ENCODE data around the gene ZFYVE28. TPM values are rescaled to one million over a fixed set of nuclear protein-coding genes. Genes with fewer than 3 reads are reported as not detected.

ZFYVE28 gene
- total RNA-seq, 5 donors from 2014 or later (not counting 1 experiment from before 2014, with no cell fraction given): 33.4 to 56.2 (median 45.4) TPM

DNA sequence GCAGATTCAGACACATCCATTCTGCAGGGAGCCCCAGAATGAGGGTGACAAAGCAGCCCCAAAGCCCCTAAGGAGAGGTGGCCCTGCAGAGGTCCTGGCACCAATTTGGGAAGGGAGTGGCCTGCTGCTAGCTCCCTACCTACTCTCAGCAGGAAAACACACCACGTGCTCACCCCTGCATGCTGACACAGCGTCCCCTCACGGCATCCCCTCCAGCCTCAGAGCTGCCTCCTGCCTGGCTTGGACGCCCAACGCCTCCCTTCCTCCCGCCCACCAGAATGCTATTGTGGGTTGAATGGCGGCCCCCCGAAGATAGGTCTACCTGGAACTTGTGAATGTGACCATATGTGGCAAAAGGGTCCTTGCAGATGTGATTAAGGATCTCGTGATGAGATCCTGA lies 28.8 kb downstream of the ZFYVE28 start:
- H3K27ac ChIP-seq (ENCODE audit: low read length): no peak overlapping the region
- H3K27me3 Mint-ChIP-seq: peaks cover 0 to 3% of the 10 kb centered on the region in 2 donors
- H3K27ac Mint-ChIP-seq: no peak overlapping the region
- no peak overlapping the region for H3K4me3 Mint-ChIP-seq
- no peaks in the 10 kb centered on the region for H3K36me3 ChIP-seq (ENCODE audit: control insufficient read depth in 2 of 2, extremely low read depth in 1 of 2, insufficient read depth in 1 of 2, low read length in 1 of 2)
- H3K27me3 ChIP-seq (replicated peaks in 1 of 2; ENCODE audit: control insufficient read depth in 2 of 2, extremely low read depth in 1 of 2, insufficient read depth in 2 of 2, low read length in 1 of 2): peaks cover 5 to 14% of the 10 kb centered on the region in 2 experiments
- 83% methylated on average over 8 of the region's 9 CpGs for WGBS (ENCODE audit: insufficient coverage)
- H3K4me3 ChIP-seq (ENCODE audit: control insufficient read depth in 1 of 2, extremely low read depth in 1 of 2, low read length in 1 of 2): no peak overlapping the region
- CTCF ChIA-PET: no interaction called here
- H3K9me3 ChIP-seq: no peaks in the 10 kb centered on the region
- peaks cover 36 to 46% (median 39%) of the 10 kb centered on the region in 3 donors for H3K4me1 Mint-ChIP-seq
- H3K9me3 Mint-ChIP-seq: no peaks in the 10 kb centered on the region
- POLR2A ChIA-PET: interaction anchor here in 1 of 2 donors (0.6 kb wide), 1 partner anchor 391 kb away, joined by 6 read pairs; no protein-coding TSS in a partner anchor
- peaks cover 0 to 36% of the 10 kb centered on the region in 2 experiments for H3K4me1 ChIP-seq (ENCODE audit: control insufficient read depth in 1 of 2, extremely low read depth in 1 of 2, insufficient read depth in 2 of 2, low read length in 2 of 2)
- H3K36me3 Mint-ChIP-seq: no peaks in the 10 kb centered on the region
- ATAC-seq (replicated peaks in 1 of 4) (no peak), DNase-seq (no peak)

DNA sequence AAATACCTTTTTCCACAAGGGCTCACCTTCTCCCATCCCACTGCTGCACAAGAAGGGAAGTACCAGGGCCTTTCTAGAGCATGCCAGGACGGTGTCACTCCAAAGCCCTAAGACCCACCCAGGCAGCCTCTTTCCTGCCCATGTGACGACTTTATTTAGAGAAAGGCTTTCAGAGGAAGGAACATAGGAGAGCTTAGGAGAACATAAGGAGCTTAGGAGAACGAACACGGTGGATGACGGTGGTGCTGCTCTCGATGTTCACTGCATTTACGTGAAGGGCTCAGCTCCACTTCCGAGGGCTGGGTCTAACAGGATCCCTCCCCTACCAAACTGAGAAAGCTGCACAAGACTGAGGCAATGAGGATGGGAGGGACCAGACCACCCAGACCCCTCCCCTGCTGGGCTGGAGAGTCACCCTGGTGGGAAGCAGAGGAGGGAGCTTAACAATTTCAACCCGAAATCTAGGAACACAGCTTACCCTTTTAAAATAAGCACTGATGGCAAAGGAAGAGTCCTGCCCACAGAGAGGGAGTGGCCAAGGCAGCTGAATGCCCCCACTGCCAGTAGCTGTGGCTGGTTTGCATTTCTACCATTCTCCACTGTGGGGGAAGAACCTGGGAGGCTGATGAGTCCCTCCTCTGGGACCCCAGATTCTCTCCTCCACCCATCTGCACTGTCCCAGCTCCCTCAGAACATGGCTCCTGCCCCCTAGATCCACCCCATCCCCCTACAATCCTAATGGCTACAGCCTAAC lies 29.8 kb downstream of the ZFYVE28 start:
- no peak for DNase-seq
- Histone ChIP-seq H3K4me1 (ENCODE audit: control insufficient read depth in 1 of 2, extremely low read depth in 1 of 2, insufficient read depth in 2 of 2, low read length in 2 of 2) (peaks cover 0 to 25% of the 10 kb centered on the region in 2 experiments), H3K9me3 (no peaks in the 10 kb centered on the region), H3K27ac (ENCODE audit: low read length) (no peak overlapping the region), H3K27me3 (replicated peaks in 1 of 2; ENCODE audit: control insufficient read depth in 2 of 2, extremely low read depth in 1 of 2, insufficient read depth in 2 of 2, low read length in 1 of 2) (peaks cover 5 to 14% of the 10 kb centered on the region in 2 experiments), H3K36me3 (ENCODE audit: control insufficient read depth in 2 of 2, extremely low read depth in 1 of 2, insufficient read depth in 1 of 2, low read length in 1 of 2) (no peaks in the 10 kb centered on the region), H3K4me3 (ENCODE audit: control insufficient read depth in 1 of 2, extremely low read depth in 1 of 2, low read length in 1 of 2) (no peak overlapping the region)
- POLR2A ChIA-PET: no interaction called here
- WGBS (ENCODE audit: insufficient coverage): 50% methylated on average over 1 of the region's 9 CpGs
- Mint-ChIP-seq H3K9me3 (no peaks in the 10 kb centered on the region), H3K36me3 (no peaks in the 10 kb centered on the region), H3K4me1 (peaks cover 25 to 36% (median 28%) of the 10 kb centered on the region in 3 donors), H3K27me3 (peaks cover 0 to 3% of the 10 kb centered on the region in 2 donors), H3K4me3 (no peak overlapping the region), H3K27ac (no peak overlapping the region)
- CTCF ChIA-PET: no interaction called here
- no peak for ATAC-seq (replicated peaks in 1 of 4)

GRCh38 chr4:2387829-2388228 lies 30.6 kb downstream of the ZFYVE28 start:
- ChIA-PET CTCF (no interaction called here), POLR2A (no interaction called here)
- peaks cover 17 to 34% (median 21%) of the 10 kb centered on the region in 3 donors for H3K4me1 Mint-ChIP-seq
- no peak overlapping the region for H3K27ac ChIP-seq (ENCODE audit: low read length)
- no peaks in the 10 kb centered on the region for H3K9me3 ChIP-seq
- DNase-seq (no peak), ATAC-seq (replicated peaks in 1 of 4) (no peak)
- peaks cover 0 to 3% of the 10 kb centered on the region in 2 donors for H3K27me3 Mint-ChIP-seq
- no peaks in the 10 kb centered on the region for H3K9me3 Mint-ChIP-seq
- no peaks in the 10 kb centered on the region for H3K36me3 Mint-ChIP-seq
- 96% methylated on average over 12 of the region's 12 CpGs for WGBS (ENCODE audit: insufficient coverage)
- H3K36me3 ChIP-seq (ENCODE audit: control insufficient read depth in 2 of 2, extremely low read depth in 1 of 2, insufficient read depth in 1 of 2, low read length in 1 of 2): no peaks in the 10 kb centered on the region
- peaks cover 0 to 21% of the 10 kb centered on the region in 2 experiments for H3K4me1 ChIP-seq (ENCODE audit: control insufficient read depth in 1 of 2, extremely low read depth in 1 of 2, insufficient read depth in 2 of 2, low read length in 2 of 2)
- H3K27me3 ChIP-seq (replicated peaks in 1 of 2; ENCODE audit: control insufficient read depth in 2 of 2, extremely low read depth in 1 of 2, insufficient read depth in 2 of 2, low read length in 1 of 2): peaks cover 5 to 14% of the 10 kb centered on the region in 2 experiments
- no peak overlapping the region for H3K27ac Mint-ChIP-seq
- H3K4me3 ChIP-seq (ENCODE audit: control insufficient read depth in 1 of 2, extremely low read depth in 1 of 2, low read length in 1 of 2): no peak overlapping the region
- no peak overlapping the region for H3K4me3 Mint-ChIP-seq

DNA sequence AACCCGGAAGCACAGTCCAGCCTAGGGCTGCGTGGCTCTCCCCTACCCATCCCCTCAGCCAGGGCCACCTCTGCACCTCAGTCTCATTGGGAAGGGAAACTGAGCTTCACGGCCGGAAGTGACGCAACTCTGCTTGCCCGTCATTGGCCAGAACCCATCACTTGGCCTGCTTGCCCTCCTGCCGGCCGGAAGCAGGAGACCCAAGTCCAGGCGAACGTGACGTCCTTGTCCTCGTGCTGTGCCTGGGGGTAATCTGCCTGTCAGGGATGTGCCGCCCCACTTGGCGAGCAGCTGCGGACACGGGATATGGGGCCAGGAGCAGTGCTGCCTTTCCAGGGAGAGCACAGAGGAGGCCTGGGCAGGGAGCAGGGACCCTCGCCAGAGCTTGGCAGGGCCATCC lies 31.2 kb downstream of the ZFYVE28 start:
- H3K27me3 ChIP-seq (replicated peaks in 1 of 2; ENCODE audit: control insufficient read depth in 2 of 2, extremely low read depth in 1 of 2, insufficient read depth in 2 of 2, low read length in 1 of 2): peaks cover 3 to 14% of the 10 kb centered on the region in 2 experiments
- no peak overlapping the region for H3K27ac Mint-ChIP-seq
- CTCF ChIA-PET: no interaction called here
- POLR2A ChIA-PET: no interaction called here
- WGBS (ENCODE audit: insufficient coverage): 91% methylated on average over 17 of the region's 17 CpGs
- no peak for ATAC-seq (replicated peaks in 1 of 4)
- H3K4me3 ChIP-seq (ENCODE audit: control insufficient read depth in 1 of 2, extremely low read depth in 1 of 2, low read length in 1 of 2): no peak overlapping the region
- peaks cover 15 to 29% (median 15%) of the 10 kb centered on the region in 3 donors for H3K4me1 Mint-ChIP-seq
- no peak overlapping the region for H3K27ac ChIP-seq (ENCODE audit: low read length)
- peaks cover 4% of the 10 kb centered on the region for H3K36me3 Mint-ChIP-seq
- DNase-seq: no peak
- peaks cover 0 to 21% of the 10 kb centered on the region in 2 experiments for H3K4me1 ChIP-seq (ENCODE audit: control insufficient read depth in 1 of 2, extremely low read depth in 1 of 2, insufficient read depth in 2 of 2, low read length in 2 of 2)
- H3K9me3 ChIP-seq: no peaks in the 10 kb centered on the region
- no peaks in the 10 kb centered on the region for H3K36me3 ChIP-seq (ENCODE audit: control insufficient read depth in 2 of 2, extremely low read depth in 1 of 2, insufficient read depth in 1 of 2, low read length in 1 of 2)
- H3K9me3 Mint-ChIP-seq: no peaks in the 10 kb centered on the region
- H3K4me3 Mint-ChIP-seq: no peak overlapping the region
- H3K27me3 Mint-ChIP-seq: peaks cover 0 to 2% of the 10 kb centered on the region in 2 donors

DNA sequence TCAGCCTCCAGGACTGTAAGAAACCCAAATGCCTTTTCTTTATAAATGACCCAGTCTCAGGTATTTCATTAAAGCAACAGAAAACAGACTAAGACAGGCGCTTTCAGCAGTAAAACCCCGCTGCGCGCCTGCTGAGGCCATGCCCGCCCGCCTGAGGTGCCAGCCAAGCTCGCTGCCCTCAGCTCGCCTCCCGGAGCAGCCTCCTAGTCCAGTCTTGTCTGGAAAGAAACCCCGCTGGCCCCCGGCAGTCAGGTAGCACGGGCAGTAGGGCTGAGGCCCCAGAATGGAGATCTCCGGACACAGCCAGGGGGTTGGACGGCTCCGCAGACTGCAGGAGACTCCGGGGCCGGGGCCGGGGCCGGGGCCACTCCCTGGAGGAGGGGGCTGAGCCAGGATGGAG lies 31.7 kb downstream of the ZFYVE28 start:
- Histone ChIP-seq H3K27me3 (replicated peaks in 1 of 2; ENCODE audit: control insufficient read depth in 2 of 2, extremely low read depth in 1 of 2, insufficient read depth in 2 of 2, low read length in 1 of 2) (peaks cover 0 to 14% of the 10 kb centered on the region in 2 experiments), H3K4me3 (ENCODE audit: control insufficient read depth in 1 of 2, extremely low read depth in 1 of 2, low read length in 1 of 2) (no peak overlapping the region), H3K36me3 (ENCODE audit: control insufficient read depth in 2 of 2, extremely low read depth in 1 of 2, insufficient read depth in 1 of 2, low read length in 1 of 2) (no peaks in the 10 kb centered on the region), H3K4me1 (ENCODE audit: control insufficient read depth in 1 of 2, extremely low read depth in 1 of 2, insufficient read depth in 2 of 2, low read length in 2 of 2) (peaks cover 0 to 21% of the 10 kb centered on the region in 2 experiments), H3K9me3 (no peaks in the 10 kb centered on the region), H3K27ac (ENCODE audit: low read length) (no peak overlapping the region)
- DNase-seq (no peak), ATAC-seq (replicated peaks in 1 of 4) (no peak)
- ChIA-PET POLR2A (no interaction called here), CTCF (no interaction called here)
- Mint-ChIP-seq H3K4me3 (no peak overlapping the region), H3K27me3 (no peaks in the 10 kb centered on the region), H3K36me3 (peaks cover 4% of the 10 kb centered on the region), H3K9me3 (no peaks in the 10 kb centered on the region), H3K4me1 (peaks cover 14 to 27% (median 15%) of the 10 kb centered on the region in 3 donors), H3K27ac (no peak overlapping the region)
- WGBS (ENCODE audit: insufficient coverage): 97% methylated on average over 19 of the region's 19 CpGs

DNA sequence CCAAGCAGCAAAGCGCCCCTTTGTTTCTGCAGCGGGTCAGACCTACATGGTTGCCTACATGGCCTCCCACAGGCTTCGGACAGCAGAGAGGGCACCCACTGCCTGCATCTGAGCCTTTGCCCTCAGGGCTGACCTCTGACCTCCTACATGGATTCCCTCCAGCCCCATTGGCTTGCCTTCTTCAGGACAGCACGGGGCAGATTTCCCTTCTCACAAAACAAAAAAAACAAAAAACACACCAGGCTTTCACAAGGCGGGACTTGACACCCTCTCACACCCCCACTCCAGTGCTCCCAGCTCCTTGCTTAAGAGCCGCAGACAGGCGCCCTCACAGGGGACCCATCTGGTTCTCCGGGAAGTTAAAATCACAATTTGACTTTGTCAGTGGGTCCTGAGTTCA lies 32.9 kb downstream of the ZFYVE28 start:
- POLR2A ChIA-PET: no interaction called here
- H3K4me3 Mint-ChIP-seq: no peak overlapping the region

More for the DNA sequence above, 32.9 kb downstream of the ZFYVE28 start:
- Mint-ChIP-seq H3K9me3 (peaks cover 0 to 4% (median 3%) of the 10 kb centered on the region in 3 donors), H3K36me3 (peaks cover 9% of the 10 kb centered on the region), H3K27ac (no peak overlapping the region), H3K27me3 (no peaks in the 10 kb centered on the region), H3K4me1 (peaks cover 7 to 23% (median 9%) of the 10 kb centered on the region in 3 donors)
- WGBS (ENCODE audit: insufficient coverage): 89% methylated on average over 8 of the region's 8 CpGs
- H3K36me3 ChIP-seq (ENCODE audit: control insufficient read depth in 2 of 2, extremely low read depth in 1 of 2, insufficient read depth in 1 of 2, low read length in 1 of 2): no peaks in the 10 kb centered on the region
- CTCF ChIA-PET: no interaction called here
- H3K4me1 ChIP-seq (ENCODE audit: control insufficient read depth in 1 of 2, extremely low read depth in 1 of 2, insufficient read depth in 2 of 2, low read length in 2 of 2): peaks cover 0 to 14% of the 10 kb centered on the region in 2 experiments
- H3K27me3 ChIP-seq (replicated peaks in 1 of 2; ENCODE audit: control insufficient read depth in 2 of 2, extremely low read depth in 1 of 2, insufficient read depth in 2 of 2, low read length in 1 of 2): peaks cover 0 to 13% of the 10 kb centered on the region in 2 experiments
- H3K4me3 ChIP-seq (ENCODE audit: control insufficient read depth in 1 of 2, extremely low read depth in 1 of 2, low read length in 1 of 2): no peak overlapping the region
- DNase-seq: no peak
- ATAC-seq (replicated peaks in 1 of 4): no peak
- H3K27ac ChIP-seq (ENCODE audit: low read length): no peak overlapping the region
- no peaks in the 10 kb centered on the region for H3K9me3 ChIP-seq
